GM12865 (cell line): ENCODE results near the gene BANP.
A peak's percentile ranks its signal among the peaks of the same experiment; 100 is the strongest.
"Not testable (repeated sequence)": the region's sequence is repeated elsewhere in the genome, so short reads cannot be mapped to it uniquely, and the experiment has no call there.

Source experiments
- DNase-seq: peaks from one replicate; pipeline ENCODE4 v3.0.0; 2010; ENCODE audit warnings: low read depth
- H3K4me3 ChIP-seq: 2 replicates; pipeline ENCODE4 v1.5.1; 2011; ENCODE audit warnings: mild to moderate bottlenecking, low read depth, low read length, control low read depth
- CTCF ChIP-seq: IDR thresholded peaks from 2 replicates; pipeline ENCODE4 v1.5.1; 2011; ENCODE audit warnings: low read length, control low read depth, low read depth, inconsistent platforms; ENCODE audit not compliant: insufficient read depth; ENCODE audit errors: missing control alignments

BANP gene

GRCh38 chr16:88045361-88045760, 94.1 kb downstream of the BANP start:
- DNase-seq, H3K4me3 ChIP-seq: not testable (repeated sequence)

DNA sequence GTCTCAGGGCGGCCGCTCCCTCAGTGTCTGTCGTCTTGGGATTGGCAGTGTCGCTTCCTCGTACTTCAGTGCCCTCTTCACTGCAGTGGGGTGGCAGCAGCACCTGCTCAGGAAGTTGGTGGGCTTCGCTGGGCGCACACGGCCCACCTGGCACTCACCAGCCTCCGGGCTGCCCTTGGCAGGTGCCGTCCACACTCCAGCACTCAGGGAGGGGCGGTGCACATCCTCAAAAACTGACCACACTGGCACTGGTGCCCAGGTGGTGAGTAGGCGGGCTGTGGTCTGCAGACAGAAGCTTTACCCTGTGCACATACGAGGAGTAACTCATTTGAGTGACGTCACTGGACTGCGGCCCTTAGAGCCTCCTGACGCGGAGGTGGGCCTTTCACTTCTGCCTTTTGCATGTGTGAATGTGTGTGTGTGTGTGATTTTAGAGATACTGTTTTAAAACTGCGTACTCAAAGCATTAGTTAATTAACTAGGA, 94.6 kb downstream of the BANP start:
- TF ChIP-seq CTCF = no peak
- peak; percentile 83 for DNase-seq
- no peak overlapping the region for H3K4me3 ChIP-seq

GRCh38 chr16:88047462-88047861, 96.2 kb downstream of the BANP start:
- H3K4me3 ChIP-seq = no peak overlapping the region
- TF ChIP-seq CTCF = no peak
- DNase-seq = no peak

DNA sequence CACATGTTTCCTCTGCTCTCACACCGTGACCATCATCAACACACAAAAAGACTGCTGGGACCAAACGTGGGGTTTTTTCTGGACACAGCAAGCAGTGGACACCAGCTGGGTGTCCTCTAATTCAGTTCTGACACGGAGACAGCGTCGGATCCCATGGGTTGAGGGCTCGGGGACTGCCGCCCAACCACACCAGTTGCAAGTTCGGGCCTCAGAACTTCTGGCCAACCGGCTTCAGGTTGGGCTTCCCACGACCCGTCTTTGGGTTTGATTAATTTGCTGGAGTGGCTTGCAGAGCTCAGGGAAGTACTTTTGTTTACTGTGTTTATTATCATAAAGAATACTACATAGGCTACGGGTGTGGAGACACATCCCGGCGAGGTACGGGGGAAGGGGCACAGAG, 97.8 kb downstream of the BANP start:
- no peak for TF ChIP-seq CTCF
- DNase-seq = no peak
- H3K4me3 ChIP-seq = no peak overlapping the region

DNA sequence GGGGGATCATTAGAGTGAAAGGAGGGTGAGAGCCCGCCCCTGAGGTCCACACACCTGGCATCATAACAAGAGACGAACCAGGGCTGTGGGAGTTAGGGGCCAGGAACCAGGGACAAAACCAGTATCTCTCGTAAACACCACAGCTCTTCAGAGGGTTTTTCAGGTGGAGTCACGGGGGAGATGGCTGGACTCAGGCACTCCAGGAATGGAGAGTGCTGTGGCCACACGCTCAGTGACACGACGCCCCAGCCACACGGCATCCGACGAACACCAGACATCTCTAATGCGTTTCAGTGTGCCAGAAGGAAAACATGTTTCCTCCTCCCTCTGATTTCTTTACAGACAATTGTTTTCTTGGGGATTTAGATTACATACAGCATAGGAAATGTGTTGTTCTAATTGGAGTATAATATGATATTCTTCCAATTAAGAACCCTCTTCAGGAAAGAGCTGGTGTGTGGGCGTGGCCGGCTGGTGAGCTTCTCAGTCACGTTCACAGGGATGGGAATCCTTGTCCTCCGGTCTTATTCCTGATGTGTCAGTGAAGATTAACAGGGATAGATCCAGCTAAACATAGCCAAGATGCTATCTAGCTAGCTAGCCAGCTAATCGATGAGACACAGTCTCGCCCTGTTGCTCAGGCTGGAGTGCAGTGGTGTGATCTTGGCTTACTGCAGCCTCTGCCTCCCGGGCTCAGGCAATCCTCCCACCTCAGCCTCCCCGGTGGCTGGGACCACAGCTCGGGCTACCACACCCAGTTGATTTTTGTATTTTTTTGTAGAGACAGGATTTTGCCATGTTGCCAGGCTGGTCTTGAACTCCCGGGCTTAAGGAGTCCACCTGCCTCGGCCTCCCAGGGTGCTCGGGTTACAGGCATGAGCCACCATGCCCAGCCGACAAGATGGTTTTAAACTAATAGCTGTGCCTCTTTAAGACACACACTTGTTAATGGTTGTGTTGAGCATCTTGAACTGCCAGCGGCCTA, 98.6 kb downstream of the BANP start:
- DNase-seq = no peak
- TF ChIP-seq CTCF = no peak
- no peak overlapping the region for H3K4me3 ChIP-seq

DNA sequence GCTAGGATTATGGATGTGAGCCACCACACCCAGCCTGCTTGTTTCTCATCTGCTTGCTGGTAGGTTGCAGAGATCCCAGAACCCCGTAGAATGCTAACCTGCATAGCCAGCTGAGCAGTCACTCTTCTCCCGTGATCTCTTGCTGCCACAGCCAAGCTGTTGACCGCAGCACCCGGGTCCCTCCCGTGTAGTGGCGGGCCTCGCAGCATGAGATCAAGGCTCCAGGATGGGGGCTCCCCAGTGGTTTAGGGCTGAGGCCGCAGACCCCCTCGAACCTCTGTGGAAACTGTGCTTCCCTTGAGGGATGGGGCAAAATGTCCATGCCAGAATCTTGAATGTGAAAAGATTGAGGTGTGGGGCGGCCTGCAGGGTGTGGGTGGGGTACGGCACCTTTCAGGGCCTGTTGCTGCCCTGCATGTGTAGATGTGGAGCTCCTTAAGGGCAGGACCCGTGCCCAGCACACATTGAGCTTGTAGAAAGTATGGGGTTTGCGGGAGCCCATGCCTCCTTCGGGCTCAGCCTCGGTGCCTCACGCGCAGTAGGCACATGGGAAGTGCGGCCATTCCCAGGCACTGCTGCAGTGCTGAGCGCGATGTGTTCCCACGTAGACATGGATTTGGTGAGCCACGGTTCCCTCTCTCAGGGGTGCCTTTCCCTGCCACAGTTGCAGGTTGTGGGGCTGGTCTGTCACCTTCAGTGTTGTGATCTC, 99.9 kb downstream of the BANP start:
- H3K4me3 ChIP-seq = no peak overlapping the region
- TF ChIP-seq CTCF = no peak
- DNase-seq = no peak

DNA sequence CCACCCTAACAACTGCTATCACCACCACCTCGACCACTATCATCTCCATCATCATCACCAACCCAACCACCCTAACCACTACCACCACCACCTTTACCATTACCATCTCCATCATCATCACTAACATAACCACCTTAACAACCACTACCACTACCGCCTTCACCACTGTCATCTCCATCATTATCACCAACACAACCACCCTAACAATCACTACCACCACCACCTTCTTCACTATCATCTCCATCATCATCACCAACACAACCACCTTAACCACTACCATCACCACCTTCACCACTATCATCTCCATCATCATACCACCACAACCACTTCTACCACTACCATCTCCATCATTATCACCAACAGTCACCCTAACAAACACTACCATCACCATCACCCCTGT, 101.4 kb downstream of the BANP start:
- no peak overlapping the region for H3K4me3 ChIP-seq
- no peak for TF ChIP-seq CTCF
- DNase-seq = no peak

GRCh38 chr16:88053479-88053878, 102.2 kb downstream of the BANP start:
- DNase-seq, H3K4me3 ChIP-seq: not testable (repeated sequence)
